Dendritic cell treated with granulocyte-macrophage colony-stimulating factor and Interleukin-4, amounts not matched to agents 40 ng/mL and 50 ng/mL, for 4 days (primary cell): ENCODE results near the gene SLC38A2.

Experiments used
- H3K27ac Mint-ChIP-seq: one replicate; pipeline ENCODE4 v1.8.0; 2022; ENCODE audit warnings: mild to moderate bottlenecking, mixed read lengths
- H3K27me3 Mint-ChIP-seq: one replicate; pipeline ENCODE4 v1.8.0; 2022; ENCODE audit warnings: mild to moderate bottlenecking, mixed read lengths
- H3K36me3 Mint-ChIP-seq: one replicate; pipeline ENCODE4 v1.8.0; 2022; ENCODE audit warnings: low read depth, mixed read lengths
- H3K4me1 Mint-ChIP-seq: one replicate; pipeline ENCODE4 v1.8.0; 2022; ENCODE audit warnings: low read depth, mixed read lengths
- H3K4me3 Mint-ChIP-seq: one replicate; pipeline ENCODE4 v1.8.0; 2022; ENCODE audit warnings: mild to moderate bottlenecking, moderate library complexity, mixed read lengths
- H3K9me3 Mint-ChIP-seq: one replicate; pipeline ENCODE4 v1.8.0; 2022; ENCODE audit warnings: mixed read lengths
- intact Hi-C: fragments of 100-400 bp; cut with micrococcal nuclease; formaldehyde crosslinking; loops from one replicate; pipeline ENCODE4 v1.15.0; 2022

Gene SLC38A2

GRCh38 chr12:46320731-46321130 is 51.8 kb downstream of the SLC38A2 start:
- H3K4me3 Mint-ChIP-seq = no peak overlapping the region
- intact Hi-C loops = no loop called here
- H3K27me3 Mint-ChIP-seq = no peaks in the 10 kb centered on the region
- H3K27ac Mint-ChIP-seq = no peak overlapping the region
- H3K9me3 Mint-ChIP-seq = no peaks in the 10 kb centered on the region
- H3K36me3 Mint-ChIP-seq = no peaks in the 10 kb centered on the region
- H3K4me1 Mint-ChIP-seq = no peaks in the 10 kb centered on the region

- no peak overlapping the region for H3K27ac Mint-ChIP-seq
- no peak overlapping the region for H3K4me3 Mint-ChIP-seq
- H3K9me3 Mint-ChIP-seq = no peaks in the 10 kb centered on the region
- no peaks in the 10 kb centered on the region for H3K27me3 Mint-ChIP-seq
- no peaks in the 10 kb centered on the region for H3K4me1 Mint-ChIP-seq
- intact Hi-C loops = no loop called here
- no peaks in the 10 kb centered on the region for H3K36me3 Mint-ChIP-seq
These were observed 54.5 kb downstream of the SLC38A2 start for GRCh38 chr12:46318037-46318436.
